Epithelial cell of esophagus (primary cell): ENCODE measurements around the gene TASL.

Source experiments
- DNase-seq: peaks from one replicate; pipeline ENCODE4 v3.0.0; 2010; ENCODE audit warnings: low read depth
- H3K4me3 ChIP-seq: 2 replicates; pipeline ENCODE4 v1.5.1; 2011; ENCODE audit warnings: mild to moderate bottlenecking, low read length, control low read depth
- TF ChIP-seq, protein P1 (sequence below): IDR thresholded peaks from 2 replicates; pipeline ENCODE4 v1.5.1; 2011; ENCODE audit warnings: low read depth, mild to moderate bottlenecking, low read length, control low read depth, inconsistent platforms; ENCODE audit not compliant: insufficient read depth; ENCODE audit errors: missing control alignments

TASL gene

DNA sequence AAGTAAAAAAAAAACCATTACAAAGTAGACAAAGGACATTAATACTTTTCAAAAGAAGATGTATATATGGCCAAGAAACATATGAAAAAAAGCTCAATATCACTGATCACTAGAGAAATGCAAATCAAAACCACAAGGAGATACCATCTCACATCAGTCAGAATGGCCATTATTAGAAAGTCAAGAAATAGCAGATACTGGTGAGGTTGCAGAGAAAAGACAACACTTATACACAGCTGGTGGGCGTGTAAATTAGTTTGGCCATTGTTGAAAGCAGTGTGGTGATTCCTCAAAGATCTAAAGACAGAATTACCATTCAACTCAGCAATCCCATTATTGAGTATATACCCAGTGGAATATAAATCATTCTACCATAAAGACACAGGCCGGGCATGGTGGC is 39.3 kb downstream of the TASL start:
- TF ChIP-seq, protein P1, sequence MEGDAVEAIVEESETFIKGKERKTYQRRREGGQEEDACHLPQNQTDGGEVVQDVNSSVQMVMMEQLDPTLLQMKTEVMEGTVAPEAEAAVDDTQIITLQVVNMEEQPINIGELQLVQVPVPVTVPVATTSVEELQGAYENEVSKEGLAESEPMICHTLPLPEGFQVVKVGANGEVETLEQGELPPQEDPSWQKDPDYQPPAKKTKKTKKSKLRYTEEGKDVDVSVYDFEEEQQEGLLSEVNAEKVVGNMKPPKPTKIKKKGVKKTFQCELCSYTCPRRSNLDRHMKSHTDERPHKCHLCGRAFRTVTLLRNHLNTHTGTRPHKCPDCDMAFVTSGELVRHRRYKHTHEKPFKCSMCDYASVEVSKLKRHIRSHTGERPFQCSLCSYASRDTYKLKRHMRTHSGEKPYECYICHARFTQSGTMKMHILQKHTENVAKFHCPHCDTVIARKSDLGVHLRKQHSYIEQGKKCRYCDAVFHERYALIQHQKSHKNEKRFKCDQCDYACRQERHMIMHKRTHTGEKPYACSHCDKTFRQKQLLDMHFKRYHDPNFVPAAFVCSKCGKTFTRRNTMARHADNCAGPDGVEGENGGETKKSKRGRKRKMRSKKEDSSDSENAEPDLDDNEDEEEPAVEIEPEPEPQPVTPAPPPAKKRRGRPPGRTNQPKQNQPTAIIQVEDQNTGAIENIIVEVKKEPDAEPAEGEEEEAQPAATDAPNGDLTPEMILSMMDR = no peak
- DNase-seq = no peak
- no peak overlapping the region for H3K4me3 ChIP-seq

DNA sequence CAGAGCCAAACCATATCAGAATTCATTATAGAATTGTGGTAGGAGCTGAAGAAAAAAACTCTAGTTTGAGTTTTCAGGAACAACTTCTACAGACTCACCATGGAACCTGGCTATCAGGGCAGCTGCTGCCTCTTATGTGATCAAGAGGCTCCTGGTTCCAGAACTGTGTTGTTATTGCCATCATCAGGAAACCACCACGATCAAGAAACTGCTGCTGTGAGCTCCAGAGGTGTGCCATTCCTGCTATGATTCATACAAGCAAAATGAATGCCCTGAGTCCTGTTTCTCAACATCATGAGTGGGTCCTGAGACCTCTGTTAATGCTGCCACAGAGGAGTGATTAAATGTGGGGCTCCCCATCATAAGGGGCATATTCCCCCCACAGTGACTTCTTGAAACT is 43.7 kb downstream of the TASL start:
- TF ChIP-seq, protein P1 = no peak

DNA sequence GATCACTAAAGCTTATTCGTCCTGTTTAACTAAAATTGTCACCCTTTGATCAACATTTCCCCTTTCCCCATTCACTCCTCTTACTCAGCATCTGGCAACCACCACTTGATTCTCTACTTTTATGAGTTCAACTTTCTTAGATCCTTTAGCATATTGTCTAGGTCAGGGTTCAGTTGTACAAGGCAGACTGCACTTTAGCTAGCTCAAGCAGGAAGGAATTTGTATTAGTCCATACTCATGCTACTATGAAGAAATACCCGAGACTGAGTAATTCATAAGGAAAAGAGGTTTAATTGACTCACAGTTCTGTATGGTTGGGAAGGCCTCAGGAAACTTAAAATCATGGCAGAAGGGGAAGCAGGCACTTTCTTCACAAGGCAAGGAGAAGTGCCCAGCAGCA is 44.3 kb downstream of the TASL start:
- no peak overlapping the region for H3K4me3 ChIP-seq
- TF ChIP-seq, protein P1 = no peak
- peak; percentile 41 for DNase-seq

More for the DNA sequence above, 43.7 kb downstream of the TASL start:
- peak; percentile 29 for DNase-seq
- H3K4me3 ChIP-seq = no peak overlapping the region

DNA sequence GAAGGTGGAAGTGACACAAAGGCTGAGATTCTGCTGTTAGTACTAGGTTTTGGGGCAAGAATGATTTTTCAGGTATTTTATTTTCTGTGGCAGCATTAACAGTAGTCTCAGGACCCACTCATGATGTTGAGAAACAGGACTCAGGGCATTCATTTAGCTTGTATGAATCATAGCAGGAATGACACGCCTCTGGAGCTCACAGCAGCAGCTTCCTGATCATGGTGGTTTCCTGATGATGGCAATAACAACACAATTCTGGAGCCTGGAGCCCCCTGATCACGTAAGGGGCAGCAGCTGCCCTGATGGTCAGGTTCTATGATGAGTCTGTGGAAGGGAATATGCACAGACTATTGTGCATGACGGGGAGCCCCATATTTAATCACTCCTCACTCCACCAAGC is 47.0 kb downstream of the TASL start:
- DNase-seq = peak; percentile 63
- TF ChIP-seq, protein P1 = no peak
- H3K4me3 ChIP-seq = no peak overlapping the region

DNA sequence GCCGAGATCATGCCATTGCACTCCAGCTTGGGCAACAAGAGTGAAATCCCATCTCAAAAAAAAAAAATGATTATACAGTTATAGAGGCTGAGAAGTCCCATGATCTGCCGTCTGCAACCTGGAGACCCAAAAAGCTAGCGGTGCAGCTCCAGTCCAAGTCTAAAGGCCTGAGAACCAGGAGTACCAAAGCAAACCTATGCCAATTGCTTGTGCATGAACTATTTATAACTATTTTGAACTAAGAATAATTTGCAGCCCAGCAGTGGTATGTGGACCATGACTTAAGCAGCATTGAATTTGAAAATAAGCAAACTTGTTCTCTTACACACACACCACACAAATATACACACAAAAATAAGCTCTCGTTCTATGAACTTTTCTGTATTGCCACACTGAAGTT is 51.8 kb downstream of the TASL start:
- TF ChIP-seq, protein P1 = no peak
- DNase-seq = no peak
- H3K4me3 ChIP-seq = no peak overlapping the region

DNA sequence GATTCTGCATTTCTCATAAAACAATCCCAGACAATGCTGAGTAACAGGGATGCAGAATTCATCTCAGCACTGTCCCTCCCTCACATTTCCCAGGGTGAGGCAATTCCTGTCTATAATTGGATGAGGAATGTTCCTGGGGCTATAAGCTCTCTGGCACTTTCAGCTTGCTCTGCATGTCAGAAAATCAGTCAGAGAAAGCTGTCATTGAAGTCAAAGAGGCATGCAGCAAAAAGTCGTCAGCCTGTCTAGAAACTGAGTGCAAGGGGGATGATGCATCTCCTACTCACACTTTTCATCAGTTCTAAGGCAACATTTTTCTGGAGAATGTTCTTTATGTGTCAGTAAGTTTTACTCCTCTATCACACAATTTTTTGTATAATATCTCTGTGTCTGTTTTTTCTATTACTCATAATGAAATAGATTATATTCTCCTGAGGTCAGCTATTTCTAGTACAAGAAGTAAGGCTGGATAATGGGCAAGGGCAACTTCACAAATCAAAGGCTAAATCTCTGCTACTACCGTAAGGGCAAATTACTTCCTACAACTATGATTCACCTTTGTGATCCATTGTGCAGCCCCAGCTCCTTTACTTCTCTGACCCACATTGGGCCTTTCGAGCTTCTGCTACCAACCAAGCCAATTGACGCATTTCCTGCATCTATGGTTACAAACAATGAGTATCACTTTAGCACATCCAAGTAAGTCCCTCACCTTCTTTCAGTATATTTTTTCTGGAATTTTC is 56.0 kb downstream of the TASL start:
- H3K4me3 ChIP-seq = no peak overlapping the region
- TF ChIP-seq, protein P1 = no peak
- peak; percentile 56 for DNase-seq

DNA sequence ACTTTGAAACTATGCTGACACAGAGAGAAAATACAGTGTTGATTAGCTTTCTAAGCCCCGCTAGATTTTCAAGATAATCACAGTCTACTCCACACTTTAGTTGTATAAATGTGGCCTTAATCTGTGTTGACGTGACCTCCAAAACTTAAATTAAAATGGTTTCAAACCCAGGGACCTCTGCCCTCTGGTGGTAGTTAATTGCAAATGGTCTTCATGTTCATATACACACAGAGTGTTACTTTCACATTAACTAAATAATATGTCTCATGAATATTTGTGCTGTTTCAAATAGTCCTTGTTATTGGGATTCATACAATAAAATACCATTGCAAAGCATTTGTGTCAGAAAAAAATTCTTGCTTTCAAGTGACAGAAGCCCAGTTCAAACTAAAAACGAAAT is 64.3 kb downstream of the TASL start:
- TF ChIP-seq, protein P1 = peak; percentile 39
- DNase-seq = peak; percentile 16
- H3K4me3 ChIP-seq = no peak overlapping the region
